Stimulated activated CD4-positive, alpha-beta T cell treated with anti-CD3 and anti-CD28 coated beads, TNF-alpha, amount 100 ng/mL, for 4 hours (primary cell): ENCODE measurements around the gene F3.

ENCODE experiments used
- DNase-seq, 3 experiments: peaks; one replicate each; pipeline ENCODE4 v3.0.0-alpha.2; 2020; ENCODE audit warnings: low read depth in 3 of 3

The F3 gene

GRCh38 chr1:94552071-94552586 is 10.6 kb upstream of the F3 start:
- no peak for DNase-seq

- no peak for DNase-seq
Observed at GRCh38 chr1:94551449-94551848, 9.9 kb upstream of the F3 start.

- no peak for DNase-seq
Observed at GRCh38 chr1:94550800-94551241, 9.3 kb upstream of the F3 start.

GRCh38 chr1:94550396-94550795 is 8.8 kb upstream of the F3 start:
- no peak for DNase-seq

GRCh38 chr1:94549706-94550105 is 8.1 kb upstream of the F3 start:
- DNase-seq = no peak

- no peak for DNase-seq
Observed at GRCh38 chr1:94544706-94545490, 3.3 kb upstream of the F3 start.

GRCh38 chr1:94543893-94544635 is 2.5 kb upstream of the F3 start:
- no peak for DNase-seq

GRCh38 chr1:94543001-94543400 is 1.4 kb upstream of the F3 start:
- DNase-seq = no peak

GRCh38 chr1:94542088-94542870 is 720 bp upstream of the F3 start:
- no peak for DNase-seq

- DNase-seq = no peak
Observed at GRCh38 chr1:94540440-94541245, 916 bp downstream of the F3 start.

GRCh38 chr1:94539496-94539895 is 2.1 kb downstream of the F3 start:
- no peak for DNase-seq

GRCh38 chr1:94538243-94538827 is 3.2 kb downstream of the F3 start:
- no peak for DNase-seq

- no peak for DNase-seq
Observed at GRCh38 chr1:94537254-94537653, 4.3 kb downstream of the F3 start.

- no peak for DNase-seq
Observed at GRCh38 chr1:94535879-94536278, 5.7 kb downstream of the F3 start.

- no peak for DNase-seq
Observed at GRCh38 chr1:94535095-94535494, 6.5 kb downstream of the F3 start.

GRCh38 chr1:94532077-94532476 is 9.5 kb downstream of the F3 start:
- DNase-seq = no peak

GRCh38 chr1:94531664-94532063 is 9.9 kb downstream of the F3 start:
- DNase-seq = no peak

GRCh38 chr1:94530373-94530878 is 11.1 kb downstream of the F3 start:
- no peak for DNase-seq

GRCh38 chr1:94529416-94529815 is 12.1 kb downstream of the F3 start:
- DNase-seq = no peak

- DNase-seq = no peak
Observed at GRCh38 chr1:94528826-94529225, 12.7 kb downstream of the F3 start.

- no peak for DNase-seq
Observed at GRCh38 chr1:94528299-94528698, 13.3 kb downstream of the F3 start.
